ENCODE measurements around the gene R3HDM4.
A peak's percentile ranks its signal among the peaks of the same experiment; 100 is the strongest.

Gene R3HDM4

GRCh38 chr19:872266-872951, 40.6 kb downstream of the R3HDM4 start:
- peak; percentile 83 for DNase-seq (ENCODE audit: low spot score)

DNA sequence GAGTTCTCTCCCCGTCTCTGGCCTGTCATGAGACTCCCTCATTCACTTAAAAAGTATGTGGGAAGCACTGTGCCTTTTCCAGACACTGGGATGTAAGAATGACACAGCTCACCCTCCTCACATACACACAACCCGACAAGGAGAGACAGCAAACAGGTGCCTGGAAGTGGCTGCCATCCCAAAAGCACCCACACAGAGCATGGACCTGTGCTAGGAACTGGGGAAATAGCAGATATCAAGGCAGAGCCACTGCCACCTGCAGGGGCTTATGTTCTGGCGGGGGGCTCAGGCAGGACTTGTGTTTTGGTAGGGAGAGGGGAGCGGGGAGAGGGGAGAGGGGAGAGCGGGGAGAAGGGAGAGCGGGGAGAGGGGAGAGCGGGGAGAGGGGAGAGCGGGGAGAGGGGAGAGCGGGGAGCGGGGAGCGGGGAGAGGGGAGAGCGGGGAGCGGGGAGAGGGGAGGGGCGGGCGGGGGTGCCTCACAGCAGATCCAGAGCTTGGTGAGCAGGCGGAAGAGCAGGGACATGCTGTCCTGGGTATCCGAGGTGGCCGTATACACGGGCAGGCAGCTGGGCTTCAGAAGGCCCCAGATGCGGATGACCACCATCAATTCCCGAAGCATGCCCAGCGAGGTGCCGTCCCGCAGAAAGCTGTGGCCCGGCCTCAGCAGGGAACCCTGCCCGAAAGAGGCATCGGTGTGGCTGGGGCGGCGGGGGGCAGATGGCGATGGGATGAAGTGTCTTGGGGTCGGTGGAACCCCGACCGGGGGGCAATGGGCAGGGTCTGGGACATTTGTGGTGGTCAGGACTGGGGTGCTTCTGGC, 41.4 kb downstream of the R3HDM4 start:
- DNase-seq (ENCODE audit: low spot score) = no peak

DNA sequence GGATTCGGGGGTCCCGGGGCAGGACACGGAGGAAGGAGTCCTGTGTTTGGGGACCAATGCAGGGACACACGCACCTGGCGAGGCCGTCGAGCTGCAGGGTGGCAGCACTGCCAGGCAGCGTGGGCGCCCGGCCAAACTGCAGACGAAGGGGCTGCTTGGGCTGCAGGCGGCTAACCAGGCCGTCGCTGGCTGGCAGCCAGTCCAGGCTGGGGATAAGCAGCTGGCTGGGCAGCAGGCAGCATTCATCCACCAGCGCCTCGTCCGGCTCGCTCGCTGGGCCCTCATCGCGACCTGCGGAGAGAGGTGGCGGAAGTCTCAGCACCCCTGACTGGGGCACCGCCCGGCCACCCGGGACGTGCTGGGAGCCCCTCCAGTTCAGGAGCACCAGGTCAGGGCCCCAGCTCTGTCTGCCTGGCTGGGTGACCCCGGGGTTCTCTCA, 42.0 kb downstream of the R3HDM4 start:
- DNase-seq (ENCODE audit: low spot score) = no peak

GRCh38 chr19:870314-870713, 42.7 kb downstream of the R3HDM4 start:
- no peak for DNase-seq (ENCODE audit: low spot score)

- no peak for DNase-seq (ENCODE audit: low spot score)
Measured at GRCh38 chr19:869245-870177, 43.5 kb downstream of the R3HDM4 start.

- no peak for DNase-seq (ENCODE audit: low spot score)
Measured at GRCh38 chr19:868458-869244, 44.4 kb downstream of the R3HDM4 start.

DNA sequence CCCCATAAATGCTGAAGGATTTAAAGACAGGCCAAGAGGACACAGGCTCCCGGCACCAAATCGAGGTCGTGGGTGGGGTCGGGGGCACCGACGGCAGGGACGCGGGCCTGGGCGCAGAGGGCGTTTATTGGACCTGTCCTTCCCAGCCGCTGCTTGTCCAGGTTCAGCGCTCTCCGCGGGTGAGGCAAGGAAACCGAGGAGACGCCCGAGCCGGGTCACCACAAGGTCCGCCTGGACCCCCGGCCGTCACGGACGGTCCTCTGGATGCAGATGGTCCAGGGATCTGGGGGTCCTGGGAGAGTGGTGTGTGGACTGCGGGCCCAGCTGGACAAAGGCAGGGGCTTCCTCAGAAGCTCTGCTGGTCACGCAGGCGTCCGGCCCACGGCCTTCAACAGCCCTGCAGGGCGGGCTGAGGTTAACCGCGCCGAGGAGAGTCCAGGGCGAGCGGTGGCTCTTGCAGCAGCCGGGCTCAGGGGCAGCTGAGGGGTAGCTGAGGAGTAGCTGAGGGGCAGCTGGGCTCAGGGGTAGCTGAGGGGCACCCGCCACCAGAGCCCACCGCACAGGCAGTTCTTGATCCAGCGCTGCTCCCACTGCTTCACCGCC, 45.1 kb downstream of the R3HDM4 start:
- no peak for DNase-seq (ENCODE audit: low spot score)

DNA sequence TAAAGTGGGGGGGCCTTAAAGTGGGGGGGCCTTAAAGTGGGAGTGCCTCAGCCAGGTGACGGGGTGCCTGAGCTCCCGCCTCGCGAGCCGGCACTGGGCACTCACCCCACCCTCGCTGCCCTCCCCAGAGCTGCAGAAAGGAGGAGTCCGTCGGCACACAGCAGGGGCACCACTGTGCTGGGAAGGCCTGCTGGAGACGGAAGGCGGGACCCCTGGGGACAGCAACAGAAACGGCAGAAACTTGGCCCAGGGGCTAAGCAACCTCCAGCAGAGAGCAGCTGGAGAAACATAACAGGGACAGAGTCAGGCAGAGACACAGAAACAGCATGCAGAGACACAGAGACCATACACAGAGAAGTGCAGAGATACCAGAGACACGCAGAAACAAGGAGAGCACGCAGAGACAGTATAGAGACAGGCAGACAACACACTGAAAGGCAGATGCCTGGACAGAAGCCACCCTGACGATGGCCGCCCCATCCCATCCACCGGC, 45.7 kb downstream of the R3HDM4 start:
- DNase-seq (ENCODE audit: low spot score) = no peak

DNA sequence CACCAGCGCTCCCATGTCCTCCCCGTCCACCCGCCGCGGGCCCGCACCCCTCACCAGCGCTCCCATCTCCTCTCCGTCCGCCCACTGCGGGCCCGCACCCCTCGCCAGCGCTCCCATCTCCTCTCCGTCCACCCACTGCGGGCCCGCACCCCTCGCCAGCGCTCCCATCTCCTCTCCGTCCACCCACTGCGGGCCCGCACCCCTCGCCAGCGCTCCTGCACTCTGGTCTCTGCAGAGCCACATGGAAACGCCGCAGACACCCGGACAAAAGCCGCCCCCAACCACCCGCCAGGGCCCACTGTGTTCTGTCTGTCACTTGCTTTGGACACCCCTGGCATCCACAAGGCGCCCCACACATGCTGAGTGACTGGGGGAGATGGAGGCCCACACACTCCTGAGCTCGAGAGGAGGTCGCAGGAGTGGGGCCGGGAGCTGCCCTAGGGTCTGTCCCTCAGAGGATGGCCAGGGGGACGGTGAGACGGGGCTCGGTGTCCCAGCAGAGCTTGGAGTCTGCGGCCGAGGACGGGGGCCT, 46.2 kb downstream of the R3HDM4 start:
- no peak for DNase-seq (ENCODE audit: low spot score)

- no peak for DNase-seq (ENCODE audit: low spot score)
Measured at GRCh38 chr19:863315-863620, 49.8 kb downstream of the R3HDM4 start.

DNA sequence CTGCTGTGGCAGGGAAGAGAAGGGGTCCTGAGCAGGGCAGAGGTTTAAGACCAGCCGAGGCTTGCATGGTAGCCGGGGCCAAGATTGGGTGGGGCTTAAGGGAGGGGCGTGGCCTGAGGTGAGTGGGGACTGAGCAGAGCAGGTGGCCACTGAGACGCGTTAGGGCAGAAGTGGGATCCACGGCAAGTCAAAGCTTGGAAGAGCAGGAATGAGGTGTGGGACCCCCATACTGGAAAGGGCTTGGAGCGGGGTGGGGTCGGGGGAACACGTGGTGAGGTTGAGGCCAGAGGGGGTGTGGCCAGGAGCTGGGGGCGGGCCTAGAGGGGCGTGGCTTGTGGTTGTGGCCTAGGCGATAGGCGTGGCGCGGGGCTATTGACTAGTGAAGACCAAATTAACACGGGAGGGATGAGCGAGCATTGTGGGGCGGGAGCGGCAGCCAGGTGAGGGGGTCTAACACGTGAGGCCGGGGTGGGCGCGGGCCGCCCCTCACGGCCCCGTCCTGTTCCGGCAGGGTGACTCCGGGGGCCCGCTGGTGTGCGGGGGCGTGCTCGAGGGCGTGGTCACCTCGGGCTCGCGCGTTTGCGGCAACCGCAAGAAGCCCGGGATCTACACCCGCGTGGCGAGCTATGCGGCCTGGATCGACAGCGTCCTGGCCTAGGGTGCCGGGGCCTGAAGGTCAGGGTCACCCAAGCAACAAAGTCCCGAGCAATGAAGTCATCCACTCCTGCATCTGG, 50.3 kb downstream of the R3HDM4 start:
- DNase-seq (ENCODE audit: low spot score) = peak; percentile 63

GRCh38 chr19:861756-862580, 51.1 kb downstream of the R3HDM4 start:
- DNase-seq (ENCODE audit: low spot score) = peak; percentile 62

GRCh38 chr19:861141-861755, 51.8 kb downstream of the R3HDM4 start:
- DNase-seq (ENCODE audit: low spot score) = no peak

DNA sequence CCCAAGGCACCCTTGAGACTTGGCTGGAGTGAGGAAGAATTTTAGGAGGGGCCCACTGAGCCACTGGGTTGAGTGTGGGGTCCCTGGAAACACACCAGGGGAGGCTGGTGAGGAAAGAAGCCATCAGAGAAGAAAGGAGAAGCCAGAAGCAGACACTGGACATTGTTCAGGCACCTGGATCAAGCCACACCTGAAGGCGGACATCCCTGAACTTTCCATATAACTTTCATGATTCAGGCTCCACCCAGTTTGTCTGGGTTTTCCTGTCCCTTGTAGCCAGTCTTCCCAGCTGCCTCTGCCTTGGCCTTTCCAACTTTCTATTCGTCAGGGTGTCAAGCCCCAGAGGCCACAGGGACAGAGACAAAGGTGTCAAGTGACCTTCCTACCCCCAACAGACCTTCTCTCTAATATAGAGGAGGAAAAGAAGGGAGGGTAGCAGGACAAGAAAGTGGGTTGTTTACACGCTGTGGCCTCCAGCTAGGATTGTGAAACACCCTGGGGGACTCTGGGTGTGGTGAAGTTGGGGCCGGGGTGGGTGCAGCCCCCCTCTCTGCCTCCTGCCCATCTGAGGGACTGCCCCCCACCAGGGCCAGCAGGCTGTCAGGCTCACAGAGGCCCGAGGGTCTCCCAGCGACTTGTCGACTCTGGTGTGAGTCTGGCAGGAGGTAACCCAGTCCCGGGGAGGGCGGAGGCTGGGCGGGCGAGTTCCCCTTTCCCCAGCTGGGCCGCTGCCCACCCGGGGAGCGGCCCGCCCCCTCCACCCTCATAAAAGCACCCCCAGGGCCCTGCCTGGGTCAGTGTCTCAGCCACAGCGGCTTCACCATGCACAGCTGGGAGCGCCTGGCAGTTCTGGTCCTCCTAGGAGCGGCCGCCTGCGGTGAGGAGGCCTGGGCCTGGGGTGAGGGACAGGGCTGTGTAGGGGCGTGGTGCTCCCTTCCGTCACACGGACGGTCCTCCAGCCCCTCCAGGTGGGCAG, 53.9 kb downstream of the R3HDM4 start, which contains the start of gene CFD:
Gene CFD (plus strand): TSS at position 797 of the 976 bp plus-strand sequence. CDS start 26 bp downstream, at position 823.
- DNase-seq (ENCODE audit: low spot score) = no peak

GRCh38 chr19:858284-858683, 54.7 kb downstream of the R3HDM4 start:
- no peak for DNase-seq (ENCODE audit: low spot score)

DNA sequence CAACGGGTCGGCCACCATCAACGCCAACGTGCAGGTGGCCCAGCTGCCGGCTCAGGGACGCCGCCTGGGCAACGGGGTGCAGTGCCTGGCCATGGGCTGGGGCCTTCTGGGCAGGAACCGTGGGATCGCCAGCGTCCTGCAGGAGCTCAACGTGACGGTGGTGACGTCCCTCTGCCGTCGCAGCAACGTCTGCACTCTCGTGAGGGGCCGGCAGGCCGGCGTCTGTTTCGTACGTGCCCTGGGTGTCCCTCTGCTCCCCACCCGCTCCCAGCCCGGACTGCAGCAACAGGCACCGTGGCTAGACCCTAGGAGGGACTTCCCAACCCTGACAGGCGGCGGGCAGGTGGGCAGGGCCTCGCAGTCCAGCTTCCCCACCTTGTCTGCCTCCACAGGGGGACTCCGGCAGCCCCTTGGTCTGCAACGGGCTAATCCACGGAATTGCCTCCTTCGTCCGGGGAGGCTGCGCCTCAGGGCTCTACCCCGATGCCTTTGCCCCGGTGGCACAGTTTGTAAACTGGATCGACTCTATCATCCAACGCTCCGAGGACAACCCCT, 57.4 kb downstream of the R3HDM4 start:
- DNase-seq (ENCODE audit: low spot score) = no peak

- no peak for DNase-seq (ENCODE audit: low spot score)
Measured at GRCh38 chr19:855142-855541, 57.9 kb downstream of the R3HDM4 start.
